K562 (cell line): ENCODE measurements around the gene MIP. TPM values are rescaled to one million over a fixed set of nuclear protein-coding genes. Genes with fewer than 3 reads are reported as not detected.

ENCODE experiments used
- ATAC-seq: fragments of 200-7000 bp; cut with Tn5 transposase; 3 replicates; pipeline ENCODE4 v1.9.1; 2020; ENCODE audit warnings: moderate library complexity
- BruUV-seq: library from RNA; stranded (reverse); fragments of 400-500 nt; replicated peaks from 2 replicates; lab custom pipeline; 2021; lab: Mats Ljungman, UMichigan
- CTCF ChIA-PET: fragments of 300-600 bp; formaldehyde crosslinking; extraction: SDS; loops from one replicate; lab custom pipeline; 2021; ENCODE audit warnings: low intra/inter-chr PET ratio; lab: Yijun Ruan, JAX
- POLR2A ChIA-PET: fragments of 300-600, 350-650 bp; sonication (Branson Sonifier 250); formaldehyde crosslinking; extraction: SDS; loops from one replicate; lab custom pipeline; 2021; ENCODE audit warnings: antibody characterized with exemption, inconsistent platforms; lab: Yijun Ruan, JAX
- DNase-seq, 4 experiments: peaks; one replicate each; pipeline versions ENCODE4 v3.0.0 to v3.0.0-alpha.2; 2011 to 2018; ENCODE audit warnings: low spot score in 3 of 4, mixed read lengths in 3 of 4; ENCODE audit errors: extremely low read depth in 1 of 4
- FAIRE-seq: peaks from 2 replicates; lab custom pipeline; 2011; peaks lifted over from hg19 to GRCh38; lab: Jason Lieb, UNC
- H2AFZ ChIP-seq: 2 replicates; pipeline ENCODE4 v1.6.0; 2011; ENCODE audit warnings: low read depth, low read length, control low read depth, inconsistent platforms
- H3K27ac ChIP-seq: fragments of 200-600 bp; 3 replicates; pipeline ENCODE4 v1.8.0; 2011; ENCODE audit warnings: low read depth, mild to moderate bottlenecking, control low read depth, inconsistent platforms, low read length, moderate library complexity, mixed read lengths; ENCODE audit errors: extremely low read depth
- H3K27me3 ChIP-seq, 2 experiments: fragments of 300-600 bp in 1 of 2; 2 replicates in 1 of 2; 3 replicates in 1 of 2; pipeline versions ENCODE4 v1.6.0 to v1.8.0; 2011; ENCODE audit warnings: inconsistent platforms in 2 of 2, low read length in 2 of 2, mild to moderate bottlenecking in 1 of 2, mixed read lengths in 1 of 2, moderate library complexity in 1 of 2; ENCODE audit not compliant: control insufficient read depth in 2 of 2, insufficient read depth in 2 of 2
- H3K36me3 ChIP-seq: fragments of 300-600 bp; 3 replicates; pipeline ENCODE4 v1.8.0; 2011; ENCODE audit warnings: mild to moderate bottlenecking, low read length, inconsistent platforms; ENCODE audit not compliant: control insufficient read depth, insufficient read depth
- H3K4me1 ChIP-seq, 2 experiments: fragments of 200-600 bp in 1 of 2; replicated peaks in 1 of 2; 2 replicates in 1 of 2; 3 replicates in 1 of 2; pipeline versions ENCODE4 v1.5.1 to v1.8.0; 2011; ENCODE audit warnings: inconsistent platforms in 2 of 2, low read length in 2 of 2, mild to moderate bottlenecking in 1 of 2, mixed read lengths in 1 of 2, moderate library complexity in 1 of 2; ENCODE audit not compliant: control insufficient read depth in 2 of 2, insufficient read depth in 2 of 2
- H3K4me2 ChIP-seq: 2 replicates; pipeline ENCODE4 v1.6.1; 2011; ENCODE audit warnings: low read length, control low read depth, inconsistent platforms, mixed read lengths; ENCODE audit not compliant: insufficient read depth
- H3K4me3 ChIP-seq: fragments of 200-600 bp; sonication (generic), shearing (Covaris generic); 2 replicates; pipeline ENCODE4 v1.5.1; 2016; ENCODE audit warnings: control low read depth, inconsistent platforms
- H3K79me2 ChIP-seq: fragments of 200-600 bp; 3 replicates; pipeline ENCODE4 v1.8.0; 2011; ENCODE audit warnings: low read length, inconsistent platforms; ENCODE audit not compliant: control insufficient read depth, insufficient read depth
- H3K9ac ChIP-seq, 2 experiments: 2 replicates each; pipeline versions ENCODE4 v1.6.0 to v1.6.1; 2011; ENCODE audit warnings: low read depth in 2 of 2, low read length in 2 of 2, control low read depth in 1 of 2, inconsistent platforms in 1 of 2, mild to moderate bottlenecking in 1 of 2, mixed read lengths in 1 of 2; ENCODE audit not compliant: insufficient read depth in 1 of 2
- H3K9me1 ChIP-seq: one replicate; pipeline ENCODE4 v1.6.0; 2011; ENCODE audit warnings: inconsistent platforms, mild to moderate bottlenecking, low read length, moderate library complexity; ENCODE audit not compliant: control insufficient read depth, insufficient read depth
- H3K9me3 ChIP-seq: replicated peaks from 2 replicates; pipeline ENCODE4 v1.5.1; 2011; ENCODE audit warnings: low read depth, low read length, inconsistent platforms; ENCODE audit not compliant: control insufficient read depth, insufficient read depth
- H4K20me1 ChIP-seq: replicated peaks from 2 replicates; pipeline ENCODE4 v1.6.1; 2011; ENCODE audit warnings: low read length, inconsistent platforms, mixed read lengths; ENCODE audit not compliant: control insufficient read depth, insufficient read depth
- ASH1L ChIP-seq: fragments of 450-650 bp; IDR thresholded peaks from 2 replicates; pipeline ENCODE4 v1.6.1; 2018; ENCODE audit warnings: borderline replicate concordance, mild to moderate bottlenecking, low read depth; ENCODE audit not compliant: partially characterized antibody
- CBFA2T2 ChIP-seq: fragments of 450-650 bp; conservative IDR thresholded peaks from 2 replicates; pipeline ENCODE4 v1.6.1; 2017; ENCODE audit warnings: mild to moderate bottlenecking
- CSDE1 ChIP-seq, 2 experiments: fragments of 450-650 bp; IDR thresholded peaks; 2 replicates each; pipeline ENCODE4 v1.6.1; 2016; ENCODE audit warnings: mild to moderate bottlenecking in 1 of 2
- HMG20A ChIP-seq: fragments of 450-650 bp; formaldehyde crosslinking; conservative IDR thresholded peaks from 2 replicates; pipeline ENCODE4 v1.4.0; 2020; ENCODE audit warnings: mild to moderate bottlenecking, mixed read lengths
- NBN ChIP-seq: fragments of 450-650 bp; IDR thresholded peaks from 2 replicates; pipeline ENCODE4 v1.6.1; 2016; ENCODE audit warnings: low read depth, mild to moderate bottlenecking
- PHF20 ChIP-seq: fragments of 450-650 bp; IDR thresholded peaks from 2 replicates; pipeline ENCODE4 v1.6.1; 2018; ENCODE audit not compliant: partially characterized antibody
- POLR2H ChIP-seq: IDR thresholded peaks from 2 replicates; pipeline ENCODE4 v1.6.1; 2016; ENCODE audit warnings: missing genetic modification characterization, low read depth, mild to moderate bottlenecking, control low read depth, missing compliant biosample characterization, moderate library complexity
- SAFB ChIP-seq: fragments of 200-400 bp; formaldehyde crosslinking; IDR thresholded peaks from 2 replicates; pipeline ENCODE4 v1.6.1; 2017; ENCODE audit warnings: low read depth, low read length, borderline replicate concordance
- SIRT6 ChIP-seq: IDR thresholded peaks from one replicate; pipeline ENCODE4 v1.6.1; 2012; ENCODE audit warnings: low read depth, mild to moderate bottlenecking, control low read depth, inconsistent platforms, low read length, moderate library complexity
- XRCC3 ChIP-seq: fragments of 450-650 bp; IDR thresholded peaks from 2 replicates; pipeline ENCODE4 v1.6.1; 2017; ENCODE audit warnings: mild to moderate bottlenecking, moderate library complexity
- ZC3H11A ChIP-seq: IDR thresholded peaks from 2 replicates; pipeline ENCODE4 v1.6.1; 2012; ENCODE audit warnings: low read depth, low read length, improper control_type of control experiment
- ZNF134 ChIP-seq: fragments of 250-450 bp; sonication (Bioruptor Pico); conservative IDR thresholded peaks from 2 replicates; pipeline ENCODE4 v1.4.0; 2020
- WGBS: fragments of 100-300 bp; shearing (Covaris generic); methylation state at CpG from one replicate; pipeline ENCODE4 v1.1.6; 2016; ENCODE audit warnings: low coverage, mixed read lengths; ENCODE audit not compliant: insufficient coverage; ENCODE audit errors: missing lambda C conversion rate; 5-methylcytosine and 5-hydroxymethylcytosine counted together
- in situ Hi-C: fragments of 300-500 bp; cut with MboI; formaldehyde crosslinking; loops from 4 replicates; pipeline ENCODE4 v1.15.0; 2018; ENCODE audit warnings: inconsistent platforms, mixed read lengths
- intact Hi-C: fragments of 100-400 bp; cut with micrococcal nuclease; formaldehyde crosslinking; loops from 2 replicates; pipeline ENCODE4 v1.14.2; 2022
- polyA plus RNA-seq, 8 experiments: library from polyadenylated mRNA; depleted of rRNA in 4 of 8; stranded (reverse) in 5 of 8; unstranded in 3 of 8; fragments of >200 nt; fragmentation: Nextera tagmentation in 2 of 8; fragmentation: Illumina TruSeq in 1 of 8; extraction: Ambion mirVana in 2 of 8; extraction: Trizol in 1 of 8; gene quantifications; 2 replicates each; pipeline versions ENCODE4 v1.2.1 to v1.2.3, GENCODE V29; 2011 to 2014; ENCODE audit warnings: inconsistent platforms in 1 of 8, missing spikeins in 1 of 8
- total RNA-seq, 7 experiments: library from RNA; depleted of rRNA in 6 of 7; stranded (reverse); fragments of >200 nt in 6 of 7; fragmentation: Illumina TruSeq in 2 of 7; extraction: Trizol in 2 of 7; gene quantifications; 2 replicates each; pipeline versions ENCODE4 v1.2.1 to v1.2.3, GENCODE V29; 2011 to 2021; ENCODE audit warnings: low replicate concordance in 1 of 7
- TF ChIP-seq, protein P1 (sequence below): IDR thresholded peaks from 2 replicates; pipeline ENCODE4 v1.6.1; 2011; ENCODE audit warnings: borderline replicate concordance, low read depth, mild to moderate bottlenecking, moderate library complexity, low read length; ENCODE audit not compliant: insufficient read depth, poor library complexity, severe bottlenecking
- TF ChIP-seq, protein P2 (sequence below): conservative IDR thresholded peaks from 2 replicates; pipeline ENCODE4 v1.6.1; 2011; ENCODE audit warnings: low read depth, mild to moderate bottlenecking, low read length; ENCODE audit not compliant: control insufficient read depth
- TF ChIP-seq, protein P3 (sequence below), 2 experiments: fragments of 450-650 bp; conservative IDR thresholded peaks; 2 replicates each; pipeline ENCODE4 v1.6.1; 2017; ENCODE audit warnings: mild to moderate bottlenecking in 2 of 2, moderate library complexity in 2 of 2
- TF ChIP-seq, protein P4 (sequence below): sonication (generic); formaldehyde crosslinking; IDR thresholded peaks from 2 replicates; pipeline ENCODE4 v1.8.0; 2022; ENCODE audit warnings: mild to moderate bottlenecking, missing genetic modification reagents

MIP gene
- total and polyA plus RNA-seq, 9 of the 15 experiments (the other 6 are each of a cell fraction or from before 2014, with no cell fraction given) = 0.09 to 0.36 (median 0.19) TPM; not detected in 5

DNA sequence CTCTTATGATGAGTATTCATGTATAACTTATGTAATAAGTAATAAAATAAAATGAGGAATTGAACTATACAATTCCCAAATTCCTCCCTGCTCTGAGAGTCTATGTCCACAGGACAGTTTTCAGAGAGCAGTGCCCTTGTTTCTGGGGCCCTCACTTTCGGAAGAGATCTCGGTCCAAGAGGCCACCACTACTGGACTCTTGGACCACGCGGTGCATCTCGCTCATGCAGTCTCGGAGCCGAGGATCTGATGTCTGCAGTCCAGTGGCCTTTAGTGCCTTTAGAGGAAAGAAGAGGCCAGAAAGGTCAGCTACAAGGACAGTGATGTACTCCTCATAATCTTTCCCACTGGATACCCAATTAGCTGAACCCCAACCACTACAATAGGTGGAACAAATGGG, 25.2 kb upstream of the MIP start:
- Histone ChIP-seq H3K9me3 (no peaks in the 10 kb centered on the region), H3K4me3 (no peak overlapping the region), H3K9ac (no peak overlapping the region), H2AFZ (no peak overlapping the region), H3K36me3 (no peaks in the 10 kb centered on the region), H4K20me1 (0 out of 2 replicates have a peak, but pooled peaks cover 8% of the 10 kb centered on the region), H3K9me1 (peaks cover 5% of the 10 kb centered on the region), H3K4me2 (no peak overlapping the region), H3K79me2 (no peaks in the 10 kb centered on the region), H3K27ac (no peak overlapping the region), H3K27me3 (no peaks in the 10 kb centered on the region), H3K4me1 (peaks cover 0 to 4% of the 10 kb centered on the region in 2 experiments; a peak in 2 of 5 replicates)
- TF ChIP-seq XRCC3 = no peak
- no peak for TF ChIP-seq NBN
- TF ChIP-seq POLR2H (tag) = no peak
- no peak for TF ChIP-seq ZC3H11A
- TF ChIP-seq, protein P1, sequence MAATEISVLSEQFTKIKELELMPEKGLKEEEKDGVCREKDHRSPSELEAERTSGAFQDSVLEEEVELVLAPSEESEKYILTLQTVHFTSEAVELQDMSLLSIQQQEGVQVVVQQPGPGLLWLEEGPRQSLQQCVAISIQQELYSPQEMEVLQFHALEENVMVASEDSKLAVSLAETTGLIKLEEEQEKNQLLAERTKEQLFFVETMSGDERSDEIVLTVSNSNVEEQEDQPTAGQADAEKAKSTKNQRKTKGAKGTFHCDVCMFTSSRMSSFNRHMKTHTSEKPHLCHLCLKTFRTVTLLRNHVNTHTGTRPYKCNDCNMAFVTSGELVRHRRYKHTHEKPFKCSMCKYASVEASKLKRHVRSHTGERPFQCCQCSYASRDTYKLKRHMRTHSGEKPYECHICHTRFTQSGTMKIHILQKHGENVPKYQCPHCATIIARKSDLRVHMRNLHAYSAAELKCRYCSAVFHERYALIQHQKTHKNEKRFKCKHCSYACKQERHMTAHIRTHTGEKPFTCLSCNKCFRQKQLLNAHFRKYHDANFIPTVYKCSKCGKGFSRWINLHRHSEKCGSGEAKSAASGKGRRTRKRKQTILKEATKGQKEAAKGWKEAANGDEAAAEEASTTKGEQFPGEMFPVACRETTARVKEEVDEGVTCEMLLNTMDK = no peak
- TF ChIP-seq, protein P2, sequence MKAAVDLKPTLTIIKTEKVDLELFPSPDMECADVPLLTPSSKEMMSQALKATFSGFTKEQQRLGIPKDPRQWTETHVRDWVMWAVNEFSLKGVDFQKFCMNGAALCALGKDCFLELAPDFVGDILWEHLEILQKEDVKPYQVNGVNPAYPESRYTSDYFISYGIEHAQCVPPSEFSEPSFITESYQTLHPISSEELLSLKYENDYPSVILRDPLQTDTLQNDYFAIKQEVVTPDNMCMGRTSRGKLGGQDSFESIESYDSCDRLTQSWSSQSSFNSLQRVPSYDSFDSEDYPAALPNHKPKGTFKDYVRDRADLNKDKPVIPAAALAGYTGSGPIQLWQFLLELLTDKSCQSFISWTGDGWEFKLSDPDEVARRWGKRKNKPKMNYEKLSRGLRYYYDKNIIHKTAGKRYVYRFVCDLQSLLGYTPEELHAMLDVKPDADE = no peak
- TF ChIP-seq HMG20A = no peak
- no peak for TF ChIP-seq CBFA2T2
- TF ChIP-seq, protein P3, sequence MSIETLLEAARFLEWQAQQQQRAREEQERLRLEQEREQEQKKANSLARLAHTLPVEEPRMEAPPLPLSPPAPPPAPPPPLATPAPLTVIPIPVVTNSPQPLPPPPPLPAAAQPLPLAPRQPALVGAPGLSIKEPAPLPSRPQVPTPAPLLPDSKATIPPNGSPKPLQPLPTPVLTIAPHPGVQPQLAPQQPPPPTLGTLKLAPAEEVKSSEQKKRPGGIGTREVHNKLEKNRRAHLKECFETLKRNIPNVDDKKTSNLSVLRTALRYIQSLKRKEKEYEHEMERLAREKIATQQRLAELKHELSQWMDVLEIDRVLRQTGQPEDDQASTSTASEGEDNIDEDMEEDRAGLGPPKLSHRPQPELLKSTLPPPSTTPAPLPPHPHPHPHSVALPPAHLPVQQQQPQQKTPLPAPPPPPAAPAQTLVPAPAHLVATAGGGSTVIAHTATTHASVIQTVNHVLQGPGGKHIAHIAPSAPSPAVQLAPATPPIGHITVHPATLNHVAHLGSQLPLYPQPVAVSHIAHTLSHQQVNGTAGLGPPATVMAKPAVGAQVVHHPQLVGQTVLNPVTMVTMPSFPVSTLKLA (conservative IDR thresholded peaks at IDR 0.05) = no peak
- no peak for TF ChIP-seq PHF20
- TF ChIP-seq CSDE1 (IDR thresholded peaks at IDR 0.05) = no peak
- no peak for TF ChIP-seq SIRT6
- no peak for TF ChIP-seq SAFB
- no peak for TF ChIP-seq ZNF134
- TF ChIP-seq ASH1L = no peak
- TF ChIP-seq, protein P4, sequence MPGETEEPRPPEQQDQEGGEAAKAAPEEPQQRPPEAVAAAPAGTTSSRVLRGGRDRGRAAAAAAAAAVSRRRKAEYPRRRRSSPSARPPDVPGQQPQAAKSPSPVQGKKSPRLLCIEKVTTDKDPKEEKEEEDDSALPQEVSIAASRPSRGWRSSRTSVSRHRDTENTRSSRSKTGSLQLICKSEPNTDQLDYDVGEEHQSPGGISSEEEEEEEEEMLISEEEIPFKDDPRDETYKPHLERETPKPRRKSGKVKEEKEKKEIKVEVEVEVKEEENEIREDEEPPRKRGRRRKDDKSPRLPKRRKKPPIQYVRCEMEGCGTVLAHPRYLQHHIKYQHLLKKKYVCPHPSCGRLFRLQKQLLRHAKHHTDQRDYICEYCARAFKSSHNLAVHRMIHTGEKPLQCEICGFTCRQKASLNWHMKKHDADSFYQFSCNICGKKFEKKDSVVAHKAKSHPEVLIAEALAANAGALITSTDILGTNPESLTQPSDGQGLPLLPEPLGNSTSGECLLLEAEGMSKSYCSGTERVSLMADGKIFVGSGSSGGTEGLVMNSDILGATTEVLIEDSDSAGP (CRISPR knock-in tag) = no peak
- in situ Hi-C loops (no loop called here), intact Hi-C loops (no loop called here)
- CTCF ChIA-PET = no interaction called here
- no peak for FAIRE-seq
- no peak for DNase-seq
- POLR2A ChIA-PET = interaction anchor here (1.1 to 2.5 kb wide), 4 partner anchors 8 to 12 kb away, joined by 3 to 14 read pairs (median 8); no protein-coding TSS in a partner anchor
- ATAC-seq = no peak
- 23% methylated on average over 7 of the region's 7 CpGs for WGBS
- no TSS peak for BruUV-seq
